ENCODE results near the gene E2F4.

Gene E2F4

DNA sequence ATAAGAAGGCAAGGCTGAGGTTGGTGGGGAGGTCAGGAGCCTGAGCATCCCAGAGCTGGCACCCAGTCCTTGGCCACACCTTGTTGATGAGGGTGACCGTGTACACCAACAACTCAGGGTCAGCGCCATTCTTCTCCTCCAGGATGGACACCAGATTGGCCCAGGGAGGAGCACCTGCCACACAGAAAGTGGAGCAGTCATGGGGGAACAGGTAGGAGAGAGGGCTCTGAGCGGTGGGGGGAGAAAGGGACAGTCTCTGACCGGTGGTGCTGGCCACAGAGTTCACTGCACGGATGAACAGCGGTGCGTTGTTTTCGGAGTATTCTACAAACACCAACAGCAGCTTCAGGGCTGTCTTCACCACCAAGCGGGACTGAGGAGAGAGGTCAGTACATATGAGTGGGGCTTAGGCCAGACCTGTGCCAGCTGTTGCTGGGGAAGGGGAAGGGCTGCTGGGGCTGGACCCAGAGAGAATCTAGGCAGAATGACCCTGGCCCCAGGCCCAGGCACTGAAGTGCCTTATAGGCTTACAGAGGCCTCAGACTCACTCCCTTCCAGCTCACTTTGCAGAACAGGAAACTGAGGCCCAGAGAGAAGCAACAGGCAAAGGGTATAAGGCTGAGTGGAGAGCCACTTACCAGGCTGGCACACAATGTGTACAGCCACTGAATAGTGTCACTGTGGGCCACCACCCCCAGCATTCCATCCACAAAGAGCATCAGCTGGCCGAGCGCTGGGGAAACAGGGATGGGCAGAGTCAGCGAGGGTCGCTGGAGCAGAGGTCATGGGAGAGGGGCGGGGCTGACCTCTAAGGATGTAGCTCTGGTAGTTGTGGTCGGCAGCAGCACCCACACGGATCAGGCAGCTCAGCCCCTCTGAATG, 45.7 kb downstream of the E2F4 start:
- DNase-seq = no peak

DNA sequence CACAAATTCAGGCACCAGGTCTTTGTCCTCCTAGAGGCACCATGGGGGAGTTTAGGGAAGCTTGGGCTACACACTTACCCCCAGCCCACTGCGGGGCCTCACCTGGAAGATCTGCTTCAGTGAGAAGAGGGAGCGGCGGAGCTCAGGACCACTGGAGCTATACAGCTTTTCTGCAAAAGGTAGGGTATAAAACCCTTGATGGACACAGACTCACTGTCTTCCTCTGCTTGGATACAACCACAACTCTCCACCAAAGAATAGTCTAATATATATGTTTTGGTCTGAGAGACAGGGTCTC, 46.3 kb downstream of the E2F4 start:
- no peak for DNase-seq

DNA sequence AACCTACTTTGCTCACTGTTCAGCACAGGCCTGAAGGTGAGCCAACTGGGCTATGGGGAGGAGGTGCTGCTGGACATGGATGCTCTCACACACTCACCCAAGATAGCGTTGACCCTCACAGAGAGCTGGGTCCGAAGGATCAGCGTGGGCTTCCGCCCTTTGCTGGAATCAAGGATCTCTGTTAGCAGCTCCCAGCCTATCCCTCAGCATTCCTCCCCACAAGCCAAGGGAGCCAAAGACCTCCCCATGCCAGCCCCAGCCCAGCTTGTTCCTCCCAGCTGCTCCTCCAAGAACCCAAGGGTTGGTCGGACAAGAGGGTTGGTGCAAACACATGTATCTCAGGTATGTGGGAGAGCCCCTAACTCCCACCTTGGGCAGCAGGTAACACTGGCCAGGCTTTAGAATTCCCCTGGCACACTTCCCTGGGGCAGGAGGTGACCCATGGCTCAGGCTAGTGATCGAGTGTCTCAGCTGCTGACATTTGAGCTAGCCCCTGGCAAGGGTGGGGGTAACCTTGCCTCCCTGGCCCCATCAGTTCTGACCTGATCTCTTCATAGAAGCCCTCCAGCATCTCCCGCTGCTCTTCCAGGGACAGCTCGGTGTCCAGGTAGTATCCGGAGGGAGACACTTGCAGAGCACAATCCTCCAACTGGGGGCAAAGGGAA, 47.0 kb downstream of the E2F4 start:
- DNase-seq = no peak

DNA sequence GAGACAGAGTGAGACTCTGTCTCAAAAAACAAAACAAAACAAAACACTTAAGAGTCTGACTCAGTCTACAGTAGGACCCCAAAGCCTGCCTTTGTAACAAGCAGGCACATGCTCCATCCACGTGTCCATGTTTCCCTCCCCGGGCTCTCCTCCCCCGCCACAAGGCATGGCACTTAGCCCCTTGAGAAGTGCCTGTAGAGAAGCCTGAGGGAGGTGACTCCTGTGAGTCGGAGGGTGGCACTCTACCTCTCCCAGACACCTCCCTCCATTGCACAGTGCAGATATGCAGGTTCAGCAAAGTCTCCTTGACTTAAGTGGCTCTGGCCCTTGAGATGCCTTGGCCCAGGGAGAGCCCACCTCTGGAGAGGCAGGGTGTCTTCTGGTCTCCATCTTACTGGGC, 48.6 kb downstream of the E2F4 start:
- no peak for DNase-seq

- DNase-seq = no peak
Observed at GRCh38 chr16:67241008-67241900, 49.3 kb downstream of the E2F4 start.

GRCh38 chr16:67242138-67242730, 50.3 kb downstream of the E2F4 start:
- DNase-seq = no peak

GRCh38 chr16:67243481-67243880, 51.5 kb downstream of the E2F4 start:
- DNase-seq = no peak

DNA sequence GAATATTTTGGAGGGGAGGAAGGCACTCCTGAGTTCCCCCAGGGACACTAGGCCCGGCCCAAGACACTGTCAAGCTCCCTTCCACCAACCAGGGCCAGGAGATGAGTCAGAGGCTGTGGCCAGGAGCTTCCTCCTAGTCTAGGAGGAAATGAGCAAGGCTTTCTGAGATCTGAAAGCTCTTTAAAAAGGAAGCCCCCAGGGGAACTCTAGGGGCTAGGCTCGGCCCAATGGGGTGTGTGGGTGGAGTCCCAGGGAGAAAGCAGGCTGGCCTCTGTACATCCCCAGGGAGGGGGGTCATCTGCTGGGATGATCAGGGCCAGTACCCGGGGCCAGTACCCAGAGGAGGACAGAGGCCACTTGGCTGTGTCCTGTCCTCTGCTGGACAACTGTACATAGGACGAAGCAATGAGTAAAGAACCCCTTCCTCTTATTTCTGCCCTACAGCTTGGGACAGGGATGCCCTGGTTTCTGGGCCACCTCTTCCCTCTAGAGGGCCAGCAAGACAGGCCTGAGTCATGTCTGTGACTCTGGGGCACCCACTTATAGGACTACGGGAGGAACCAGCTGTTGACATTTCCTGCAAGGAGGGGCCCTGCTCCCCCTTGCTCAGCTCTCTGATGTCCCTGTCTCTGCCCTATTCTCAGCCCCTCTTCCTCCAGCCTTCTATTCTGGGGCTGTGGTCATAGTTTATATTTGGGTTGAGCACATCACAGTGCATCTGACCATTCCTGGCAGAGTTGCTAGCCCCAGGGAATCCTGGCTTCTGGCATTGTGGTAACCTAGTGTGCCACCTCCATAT, 52.6 kb downstream of the E2F4 start:
- no peak for DNase-seq

- no peak for DNase-seq
Observed at GRCh38 chr16:67245186-67245585, 53.2 kb downstream of the E2F4 start.

DNA sequence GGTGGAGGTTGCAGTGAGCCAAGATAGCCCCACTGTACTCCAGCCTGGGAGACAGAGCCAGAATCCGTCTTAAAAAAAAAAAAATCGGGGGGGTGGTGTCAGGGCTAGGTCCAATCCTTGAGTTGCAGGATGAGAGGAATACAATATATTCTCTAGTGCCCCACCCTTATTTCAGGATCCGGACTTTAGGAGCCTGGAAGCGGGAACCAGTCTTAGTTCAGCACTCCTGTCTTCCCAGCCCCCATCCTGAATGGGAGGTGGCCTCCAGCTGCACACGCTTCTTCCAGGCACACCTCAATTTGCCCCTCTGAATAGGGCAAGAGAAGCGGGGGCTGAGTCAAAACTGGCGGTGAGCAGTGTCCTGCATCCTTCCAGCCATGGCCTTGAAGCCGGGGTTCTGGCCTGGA, 53.7 kb downstream of the E2F4 start:
- no peak for DNase-seq

DNA sequence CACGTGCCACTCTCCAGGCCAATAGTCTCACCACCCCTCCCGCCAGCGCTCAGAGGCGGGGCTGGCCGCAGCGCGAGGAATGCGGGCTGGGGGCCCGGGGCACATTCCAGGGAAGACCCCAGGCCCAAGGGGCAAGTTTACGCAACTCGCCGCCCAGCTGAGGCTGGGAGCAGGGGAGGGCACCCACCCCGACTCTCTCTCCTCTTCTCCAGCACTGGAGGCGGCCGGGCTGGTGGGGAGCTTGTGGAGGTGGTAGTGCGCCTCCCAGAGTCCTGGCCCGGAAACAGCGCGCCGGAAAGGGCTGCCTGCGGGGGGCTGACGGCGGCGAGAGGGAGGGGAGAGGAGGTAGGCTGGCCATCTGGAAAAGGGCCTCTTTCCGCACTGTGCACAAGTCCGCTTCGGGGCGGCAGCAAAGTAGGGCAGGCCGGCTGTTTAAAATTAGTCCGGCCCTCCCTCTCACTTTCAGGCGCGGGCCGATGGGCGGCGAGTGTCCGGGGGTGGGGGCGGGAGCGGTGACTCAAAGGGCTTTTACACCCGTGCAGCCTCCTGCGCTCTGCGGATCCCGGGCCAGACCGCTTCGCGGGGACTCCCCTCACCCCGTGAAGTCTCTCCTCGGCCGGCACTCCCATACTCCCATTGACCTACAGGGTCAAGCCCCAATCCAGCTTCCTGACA, 54.3 kb downstream of the E2F4 start:
- peak; percentile 27 for DNase-seq

GRCh38 chr16:67246756-67247191, 54.8 kb downstream of the E2F4 start:
- peak; percentile 40 for DNase-seq

DNA sequence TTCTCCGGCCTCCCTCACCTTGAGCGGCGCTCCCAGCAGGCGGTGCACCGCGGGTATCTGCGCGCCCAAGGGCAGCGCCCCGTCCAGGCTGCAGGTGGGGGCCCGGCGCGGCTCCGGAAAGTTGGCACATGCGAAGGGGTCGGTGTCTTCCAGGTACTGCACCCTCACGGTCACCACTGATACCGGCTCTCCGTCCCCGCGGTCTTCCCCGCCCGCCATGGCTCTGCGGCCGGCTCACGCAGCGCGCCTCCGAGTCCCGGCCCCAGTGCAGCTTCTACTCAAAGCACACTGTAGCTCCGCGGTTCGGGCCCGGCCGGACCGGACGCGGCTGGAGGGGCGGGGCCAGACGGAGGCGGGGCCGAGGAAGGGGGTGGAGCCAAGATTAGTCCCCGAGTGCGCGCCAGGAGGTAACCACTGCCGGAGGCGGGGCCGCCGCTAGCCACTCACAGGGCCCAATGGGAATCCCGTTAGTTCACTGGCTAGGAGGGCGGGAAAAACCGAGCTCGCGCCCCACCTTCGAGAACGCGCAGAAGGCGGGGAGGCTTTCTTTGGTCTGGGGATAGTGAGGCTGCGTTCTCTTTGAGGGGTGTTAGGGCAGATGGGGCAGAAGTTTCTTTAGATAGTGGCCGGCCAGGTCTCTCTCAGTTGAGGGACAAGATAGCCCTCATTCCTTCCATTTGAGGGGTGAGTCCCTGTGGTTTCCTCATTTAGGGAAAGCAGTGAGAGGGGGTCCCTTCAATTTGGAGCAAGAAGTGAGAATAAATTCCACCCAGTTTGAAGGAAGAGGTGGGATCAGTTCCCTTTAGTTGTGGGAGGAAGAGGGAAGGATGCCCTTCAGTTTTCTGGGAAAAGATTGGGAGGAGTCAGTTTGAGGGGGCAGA, 55.5 kb downstream of the E2F4 start, which contains the start of gene FHOD1:
TSS of gene FHOD1 (minus strand) at position 290 of the 881 bp plus-strand sequence. CDS start at position 219, 71 bp downstream.
- DNase-seq = peak; percentile 65

GRCh38 chr16:67248073-67248400, 56.1 kb downstream of the E2F4 start:
- DNase-seq = no peak
